Measurements from ENCODE around the gene ARFGAP3. TPM values are rescaled to one million over a fixed set of nuclear protein-coding genes. Genes with fewer than 3 reads are reported as not detected.

ARFGAP3 gene
- total RNA-seq, 1 experiment from 2014 or later, result 27.0 TPM

- DNase-seq (ENCODE audit: low read depth, low spot score) (no peak), ATAC-seq (no peak)
- Histone ChIP-seq H3K4me1 (ENCODE audit: control insufficient read depth, insufficient read depth, low read length) (no peaks in the 10 kb centered on the region), H3K9me3 (ENCODE audit: control insufficient read depth, insufficient read depth, low read depth, low read length) (no peaks in the 10 kb centered on the region), H3K27me3 (ENCODE audit: control insufficient read depth, insufficient read depth, low read length) (no peaks in the 10 kb centered on the region), H3K36me3 (ENCODE audit: control insufficient read depth, insufficient read depth, low read length) (no peaks in the 10 kb centered on the region), H3K4me3 (ENCODE audit: low read depth in 2 of 2, low read length in 2 of 2) (no peak overlapping the region), H3K27ac (ENCODE audit: low read length) (no peak overlapping the region)
- BruUV-seq (replicated peaks), result no TSS peak
- intact Hi-C loops (cut with micrococcal nuclease; ENCODE audit: unreplicated experiment) (no loop called here), in situ Hi-C loops (cut with HindIII; ENCODE audit: low pct_unique_long_range_greater_than_20kb, low sequenced_read_pairs) (no loop called here)
- TF ChIP-seq, protein P1, sequence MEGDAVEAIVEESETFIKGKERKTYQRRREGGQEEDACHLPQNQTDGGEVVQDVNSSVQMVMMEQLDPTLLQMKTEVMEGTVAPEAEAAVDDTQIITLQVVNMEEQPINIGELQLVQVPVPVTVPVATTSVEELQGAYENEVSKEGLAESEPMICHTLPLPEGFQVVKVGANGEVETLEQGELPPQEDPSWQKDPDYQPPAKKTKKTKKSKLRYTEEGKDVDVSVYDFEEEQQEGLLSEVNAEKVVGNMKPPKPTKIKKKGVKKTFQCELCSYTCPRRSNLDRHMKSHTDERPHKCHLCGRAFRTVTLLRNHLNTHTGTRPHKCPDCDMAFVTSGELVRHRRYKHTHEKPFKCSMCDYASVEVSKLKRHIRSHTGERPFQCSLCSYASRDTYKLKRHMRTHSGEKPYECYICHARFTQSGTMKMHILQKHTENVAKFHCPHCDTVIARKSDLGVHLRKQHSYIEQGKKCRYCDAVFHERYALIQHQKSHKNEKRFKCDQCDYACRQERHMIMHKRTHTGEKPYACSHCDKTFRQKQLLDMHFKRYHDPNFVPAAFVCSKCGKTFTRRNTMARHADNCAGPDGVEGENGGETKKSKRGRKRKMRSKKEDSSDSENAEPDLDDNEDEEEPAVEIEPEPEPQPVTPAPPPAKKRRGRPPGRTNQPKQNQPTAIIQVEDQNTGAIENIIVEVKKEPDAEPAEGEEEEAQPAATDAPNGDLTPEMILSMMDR (IDR thresholded peaks at IDR 0.05), result no peak
- TF ChIP-seq SIN3A (IDR thresholded peaks at IDR 0.05; ENCODE audit: borderline replicate concordance, insufficient read depth, low read depth, low read length), result no peak
- ChIA-PET CTCF (no interaction called here), POLR2A (no interaction called here)
Measured at GRCh38 chr22:42772647-42773046, 84.4 kb downstream of the ARFGAP3 start.

DNA sequence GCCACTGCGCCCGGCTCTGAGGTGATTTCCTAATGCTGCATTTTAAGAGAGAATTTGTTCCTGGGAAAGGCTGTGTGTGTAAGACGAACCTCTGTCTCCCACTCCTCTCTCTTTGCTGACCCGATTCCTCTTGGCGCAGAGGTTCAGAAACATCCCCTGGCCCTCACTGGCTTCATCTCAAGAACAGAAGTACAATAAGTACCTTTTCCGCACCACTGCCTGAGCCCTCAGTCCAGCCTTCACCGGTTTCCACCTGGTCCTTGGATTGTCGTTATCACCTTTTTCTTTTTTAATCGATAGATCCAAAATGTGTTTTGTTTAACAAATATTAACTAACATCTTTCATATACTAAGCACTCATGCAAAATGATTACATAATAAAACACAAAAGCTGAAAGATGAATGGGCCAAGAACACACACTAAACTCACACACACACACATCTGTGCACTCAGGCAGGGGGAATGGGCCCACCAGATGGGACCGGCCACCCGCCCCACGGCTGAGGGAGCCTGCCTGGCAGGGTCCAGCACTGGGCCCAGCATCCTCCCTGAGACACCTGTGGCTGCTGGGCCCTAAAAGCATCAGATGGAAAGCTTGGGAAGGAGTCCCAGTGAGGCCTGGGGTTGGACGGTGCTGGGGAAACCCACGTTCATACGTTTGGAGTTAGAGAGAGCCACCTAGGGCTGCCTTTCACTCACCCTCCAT lies 86.0 kb downstream of the ARFGAP3 start:
- H3K9me3 ChIP-seq (ENCODE audit: control insufficient read depth, insufficient read depth, low read depth, low read length), result no peaks in the 10 kb centered on the region

More for the DNA sequence above, 86.0 kb downstream of the ARFGAP3 start:
- ChIA-PET CTCF (interaction anchor here (0.7 to 1.0 kb wide), 2 partner anchors 106 to 319 kb away, joined by 3 read pairs; no protein-coding TSS in a partner anchor), POLR2A (no interaction called here)
- Histone ChIP-seq H3K4me3 (ENCODE audit: low read depth in 2 of 2, low read length in 2 of 2) (no peak overlapping the region), H3K4me1 (ENCODE audit: control insufficient read depth, insufficient read depth, low read length) (no peaks in the 10 kb centered on the region), H3K36me3 (ENCODE audit: control insufficient read depth, insufficient read depth, low read length) (no peaks in the 10 kb centered on the region), H3K27ac (ENCODE audit: low read length) (no peak overlapping the region), H3K27me3 (ENCODE audit: control insufficient read depth, insufficient read depth, low read length) (no peaks in the 10 kb centered on the region)
- intact Hi-C loops (cut with micrococcal nuclease; ENCODE audit: unreplicated experiment) (no loop called here), in situ Hi-C loops (cut with HindIII; ENCODE audit: low pct_unique_long_range_greater_than_20kb, low sequenced_read_pairs) (no loop called here)
- BruUV-seq (replicated peaks), result no TSS peak
- no peak for ATAC-seq
- no peak for DNase-seq (ENCODE audit: low read depth, low spot score)
- TF ChIP-seq, protein P1 (IDR thresholded peaks at IDR 0.05), result no peak
- TF ChIP-seq POLR2AphosphoS5 (IDR thresholded peaks at IDR 0.05; ENCODE audit: low read depth, low read length) (no peak), TCF7L2 (IDR thresholded peaks at IDR 0.05; ENCODE audit: low read depth, low read length) (no peak), SIN3A (IDR thresholded peaks at IDR 0.05; ENCODE audit: borderline replicate concordance, insufficient read depth, low read depth, low read length) (no peak), REST (IDR thresholded peaks at IDR 0.05; ENCODE audit: insufficient read depth in 1 of 2, low read depth in 2 of 2, low read length in 1 of 2) (no peak)
